SK-N-SH (cell line): ENCODE results near the gene CPLANE2. TPM values are rescaled to one million over a fixed set of nuclear protein-coding genes. Genes with fewer than 3 reads are reported as not detected.
"Not testable (repeated sequence)": the region's sequence is repeated elsewhere in the genome, so short reads cannot be mapped to it uniquely, and the experiment has no call there.

Experiments used
- CTCF ChIA-PET: fragments of 300-600, 350-600 bp; formaldehyde crosslinking; extraction: SDS; loops from one replicate; lab custom pipeline; 2021; lab: Yijun Ruan, JAX
- POLR2A ChIA-PET: fragments of 350-600 bp; sonication (Branson Sonifier 250); formaldehyde crosslinking; extraction: SDS; loops from one replicate; lab custom pipeline; 2020; ENCODE audit warnings: antibody characterized with exemption, inconsistent platforms; lab: Yijun Ruan, JAX
- DNase-seq: peaks from one replicate; pipeline ENCODE4 v3.0.0; 2012
- H2AFZ ChIP-seq: fragments of 200-600 bp; sonication (generic); 2 replicates; pipeline ENCODE4 v1.8.1; 2016; ENCODE audit warnings: antibody characterized with exemption, mild to moderate bottlenecking, low read depth
- H3F3A ChIP-seq: fragments of 200-600 bp; sonication (generic); replicated peaks from 2 replicates; pipeline ENCODE3; 2016; ENCODE audit warnings: antibody characterized with exemption, mild to moderate bottlenecking; ENCODE audit not compliant: insufficient read depth
- H3K27ac ChIP-seq, 2 experiments: fragments of 200-500 bp in 1 of 2; fragments of 200-600 bp in 1 of 2; sonication (Bioruptor generic) in 1 of 2; sonication (generic), shearing (Covaris generic) in 1 of 2; 2 replicates each; pipeline versions ENCODE4 v1.5.1 to v1.6.1; 2014 to 2016; ENCODE audit warnings: low read depth in 2 of 2, inconsistent platforms in 1 of 2, low read length in 1 of 2, mild to moderate bottlenecking in 1 of 2, mixed read lengths in 1 of 2
- H3K27me3 ChIP-seq: fragments of 200-600 bp; sonication (generic), shearing (Covaris generic); 2 replicates; pipeline ENCODE4 v1.6.1; 2016; ENCODE audit warnings: mixed run types; ENCODE audit not compliant: insufficient read depth
- H3K36me3 ChIP-seq, 2 experiments: fragments of 200-500 bp in 1 of 2; fragments of 200-600 bp in 1 of 2; sonication (Bioruptor generic) in 1 of 2; sonication (generic) in 1 of 2; replicated peaks in 1 of 2; 2 replicates each; pipeline versions ENCODE3 to v1.5.1; 2014 to 2016; ENCODE audit warnings: low read length in 1 of 2, mild to moderate bottlenecking in 1 of 2; ENCODE audit not compliant: insufficient read depth in 2 of 2, control insufficient read depth in 1 of 2
- H3K4me1 ChIP-seq, 2 experiments: fragments of 200-500 bp in 1 of 2; fragments of 200-600 bp in 1 of 2; sonication (Bioruptor generic) in 1 of 2; sonication (generic), shearing (Covaris generic) in 1 of 2; 2 replicates each; pipeline versions ENCODE4 v1.5.1 to v1.6.1; 2014 to 2016; ENCODE audit warnings: low read depth in 1 of 2, low read length in 1 of 2, mixed run types in 1 of 2; ENCODE audit not compliant: insufficient read depth in 2 of 2, control insufficient read depth in 1 of 2
- H3K4me2 ChIP-seq: fragments of 200-600 bp; sonication (generic), shearing (Covaris generic); 2 replicates; pipeline ENCODE4 v1.6.1; 2017; ENCODE audit warnings: mixed run types
- H3K4me3 ChIP-seq, 2 experiments: fragments of 200-500 bp in 1 of 2; fragments of 200-600 bp in 1 of 2; sonication (Bioruptor generic) in 1 of 2; sonication (generic), shearing (Covaris generic) in 1 of 2; 2 replicates each; pipeline versions ENCODE4 v1.5.1 to v1.8.1; 2014 to 2016; ENCODE audit warnings: low read depth in 2 of 2, inconsistent platforms in 1 of 2, low read length in 1 of 2, mild to moderate bottlenecking in 1 of 2, mixed read lengths in 1 of 2, moderate library complexity in 1 of 2
- H3K79me2 ChIP-seq: fragments of 200-600 bp; sonication (generic); 2 replicates; pipeline ENCODE4 v1.8.1; 2017; ENCODE audit warnings: mild to moderate bottlenecking; ENCODE audit not compliant: insufficient read depth
- H3K9ac ChIP-seq: fragments of 200-600 bp; sonication (generic); 2 replicates; pipeline ENCODE4 v1.6.1; 2017; ENCODE audit warnings: mixed run types
- H3K9me2 ChIP-seq: fragments of 200-600 bp; sonication (generic); 2 replicates; pipeline ENCODE4 v1.6.1; 2017; ENCODE audit warnings: mixed run types
- H3K9me3 ChIP-seq: fragments of 200-600 bp; sonication (generic); 2 replicates; pipeline ENCODE4 v1.6.1; 2017; ENCODE audit warnings: mixed run types, mild to moderate bottlenecking, moderate library complexity
- H4K20me1 ChIP-seq: fragments of 200-600 bp; sonication (generic); 2 replicates; pipeline ENCODE4 v1.6.1; 2017; ENCODE audit warnings: mild to moderate bottlenecking, mixed run types; ENCODE audit not compliant: insufficient read depth
- CHD2 ChIP-seq: fragments of 150-350 bp; IDR thresholded peaks from 2 replicates; pipeline ENCODE4 v1.6.1; 2018; ENCODE audit warnings: low read length; ENCODE audit not compliant: partially characterized antibody
- ELF1 ChIP-seq: IDR thresholded peaks from 2 replicates; pipeline ENCODE4 v1.4.0; 2012
- EP300 ChIP-seq, 2 experiments: IDR thresholded peaks; 2 replicates each; pipeline versions ENCODE4 v1.4.0 to v1.6.1; 2012; ENCODE audit warnings: borderline replicate concordance in 1 of 2, low read depth in 1 of 2, low read length in 1 of 2
- EZH2phosphoT487 ChIP-seq: fragments of 200-600 bp; sonication (generic); IDR thresholded peaks from 2 replicates; pipeline ENCODE4 v1.6.1; 2017; ENCODE audit warnings: low read depth, mixed run types, mild to moderate bottlenecking, antibody characterized with exemption, moderate library complexity, borderline replicate concordance
- FOXJ3 ChIP-seq: sonication (generic); formaldehyde crosslinking; IDR thresholded peaks from 2 replicates; pipeline ENCODE4 v1.5.1; 2020; ENCODE audit warnings: mild to moderate bottlenecking, missing genetic modification reagents
- JUND ChIP-seq: IDR thresholded peaks from 2 replicates; pipeline ENCODE4 v1.4.0; 2012
- MEF2A ChIP-seq: IDR thresholded peaks from 2 replicates; pipeline ENCODE4 v1.4.0; 2012; ENCODE audit warnings: low read depth, borderline replicate concordance
- NFIC ChIP-seq: IDR thresholded peaks from 2 replicates; pipeline ENCODE4 v1.4.0; 2012; ENCODE audit warnings: borderline replicate concordance
- POLR2AphosphoS5 ChIP-seq: IDR thresholded peaks from 2 replicates; pipeline ENCODE4 v1.6.1; 2012; ENCODE audit warnings: low read depth, low read length
- RFX5 ChIP-seq: IDR thresholded peaks from 2 replicates; pipeline ENCODE4 v1.6.1; 2012; ENCODE audit warnings: mild to moderate bottlenecking, improper control_type of control experiment, low read length
- USF2 ChIP-seq: fragments of 150-350 bp; IDR thresholded peaks from 2 replicates; pipeline ENCODE4 v1.6.1; 2017; ENCODE audit warnings: antibody characterized with exemption, low read length, low read depth, borderline replicate concordance
- YY1 ChIP-seq: IDR thresholded peaks from 2 replicates; pipeline ENCODE4 v1.4.0; 2012; ENCODE audit warnings: low read depth, mild to moderate bottlenecking
- ZBTB33 ChIP-seq: IDR thresholded peaks from 2 replicates; pipeline ENCODE4 v1.4.0; 2012; ENCODE audit warnings: low read depth, borderline replicate concordance
- WGBS: methylation state at CpG from one replicate; pipeline ENCODE4 v1.1.6; 2017; ENCODE audit warnings: low lambda C conversion rate; 5-methylcytosine and 5-hydroxymethylcytosine counted together
- polyA plus RNA-seq, 3 experiments: library from polyadenylated mRNA; depleted of rRNA; stranded (reverse); fragments of >200 nt; gene quantifications; 2 replicates each; pipeline ENCODE4 v1.2.3, GENCODE V29; 2012
- TF ChIP-seq, protein P1 (sequence below): IDR thresholded peaks from 2 replicates; pipeline ENCODE4 v1.4.0; 2012; ENCODE audit warnings: low read depth, borderline replicate concordance
- TF ChIP-seq, protein P2 (sequence below): IDR thresholded peaks from 2 replicates; pipeline ENCODE4 v1.4.0; 2012; ENCODE audit warnings: low read depth

Gene CPLANE2
- polyA plus RNA-seq, 1 of the 3 experiments (the other 2 are of a cell fraction) = 8.6 TPM

DNA sequence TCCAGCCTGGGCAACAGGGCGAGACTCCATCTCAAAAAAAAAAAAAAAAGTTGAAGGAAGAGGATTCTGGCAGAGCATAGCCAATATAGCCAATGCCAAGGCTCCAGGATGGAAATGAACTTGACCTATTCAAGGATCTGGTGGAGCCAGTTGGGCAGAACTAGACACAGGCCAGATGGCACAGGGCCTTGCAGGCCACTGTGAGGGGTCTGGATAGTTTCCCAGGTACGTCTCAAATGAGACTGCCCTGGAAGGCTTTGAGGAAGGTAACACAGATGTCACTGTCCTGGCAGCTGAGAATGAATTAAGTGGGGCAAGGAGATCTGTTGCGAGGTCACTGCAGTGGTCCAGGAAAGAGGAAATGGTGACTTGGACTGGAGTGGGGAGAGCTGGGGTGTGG is 12.5 kb downstream of the CPLANE2 start:
- Histone ChIP-seq H3K79me2 (no peaks in the 10 kb centered on the region), H3K27ac (no peak overlapping the region), H3K9ac (no peak overlapping the region), H3K36me3 (no peaks in the 10 kb centered on the region), H3K4me3 (no peak overlapping the region), H2AFZ (no peak overlapping the region), H4K20me1 (no peaks in the 10 kb centered on the region), H3K4me1 (no peaks in the 10 kb centered on the region)
- POLR2A ChIA-PET = no interaction called here
- no peak for DNase-seq
- no peak for TF ChIP-seq YY1
- TF ChIP-seq EZH2phosphoT487 = no peak
- TF ChIP-seq MEF2A = no peak
- TF ChIP-seq, protein P1, sequence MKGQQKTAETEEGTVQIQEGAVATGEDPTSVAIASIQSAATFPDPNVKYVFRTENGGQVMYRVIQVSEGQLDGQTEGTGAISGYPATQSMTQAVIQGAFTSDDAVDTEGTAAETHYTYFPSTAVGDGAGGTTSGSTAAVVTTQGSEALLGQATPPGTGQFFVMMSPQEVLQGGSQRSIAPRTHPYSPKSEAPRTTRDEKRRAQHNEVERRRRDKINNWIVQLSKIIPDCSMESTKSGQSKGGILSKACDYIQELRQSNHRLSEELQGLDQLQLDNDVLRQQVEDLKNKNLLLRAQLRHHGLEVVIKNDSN = no peak
- no peak for TF ChIP-seq NFIC
- no peak for TF ChIP-seq JUND
- TF ChIP-seq RFX5 = no peak
- TF ChIP-seq ELF1 = no peak
- TF ChIP-seq, protein P2, sequence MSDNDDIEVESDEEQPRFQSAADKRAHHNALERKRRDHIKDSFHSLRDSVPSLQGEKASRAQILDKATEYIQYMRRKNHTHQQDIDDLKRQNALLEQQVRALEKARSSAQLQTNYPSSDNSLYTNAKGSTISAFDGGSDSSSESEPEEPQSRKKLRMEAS = no peak
- TF ChIP-seq CHD2 = no peak
- TF ChIP-seq EP300 (IDR thresholded peaks at IDR 0.05; ENCODE audit: borderline replicate concordance in 1 of 2, low read depth in 1 of 2, low read length in 1 of 2) = no peak
- TF ChIP-seq, all 33 proteins: peak for 0
- no peaks in the 10 kb centered on the region for H3K9me3 ChIP-seq
- CTCF ChIA-PET = interaction anchor here (1.1 to 1.4 kb wide), 2 partner anchors 12 to 38 kb away, joined by 3 read pairs; no protein-coding TSS in a partner anchor
- 79% methylated on average over 3 of the region's 3 CpGs for WGBS
- no peaks in the 10 kb centered on the region for H3F3A ChIP-seq
- H3K9me2 ChIP-seq = no peaks in the 10 kb centered on the region
- no peak overlapping the region for H3K4me2 ChIP-seq
- no peaks in the 10 kb centered on the region for H3K27me3 ChIP-seq

DNA sequence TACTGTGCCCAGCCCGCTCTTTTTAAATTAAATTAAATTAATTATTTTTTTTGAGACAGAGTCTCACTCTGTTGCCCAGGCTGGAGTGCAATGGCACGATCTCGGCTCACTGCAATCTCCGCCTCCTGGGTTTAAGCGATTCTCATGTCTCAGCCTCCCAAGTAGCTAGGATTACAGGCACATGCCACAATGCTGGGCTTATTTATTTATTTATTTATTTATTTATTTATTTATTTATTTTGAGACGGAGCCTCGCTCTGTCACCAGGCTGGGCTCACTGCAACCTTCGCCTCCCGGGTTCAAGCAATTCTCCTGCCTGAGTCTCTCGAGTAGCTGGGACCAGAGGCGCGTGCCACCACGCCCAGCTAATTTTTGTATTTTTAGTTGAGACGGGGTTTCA is 14.3 kb downstream of the CPLANE2 start:
- H3K9me2 ChIP-seq, H3K36me3 ChIP-seq, H3K4me2 ChIP-seq, POLR2A ChIA-PET, H3K27me3 ChIP-seq, H3K27ac ChIP-seq, H3K9ac ChIP-seq, H3K9me3 ChIP-seq, DNase-seq, H3K4me3 ChIP-seq, H3K4me1 ChIP-seq, H4K20me1 ChIP-seq, H2AFZ ChIP-seq, H3F3A ChIP-seq, H3K79me2 ChIP-seq: not testable (repeated sequence)
- WGBS = 93% methylated on average over 14 of the region's 14 CpGs
- CTCF ChIA-PET = interaction anchor here (0.9 to 2.5 kb wide), 3 partner anchors 10 to 144 kb away, joined by 3 to 9 read pairs (median 6); no protein-coding TSS in a partner anchor

DNA sequence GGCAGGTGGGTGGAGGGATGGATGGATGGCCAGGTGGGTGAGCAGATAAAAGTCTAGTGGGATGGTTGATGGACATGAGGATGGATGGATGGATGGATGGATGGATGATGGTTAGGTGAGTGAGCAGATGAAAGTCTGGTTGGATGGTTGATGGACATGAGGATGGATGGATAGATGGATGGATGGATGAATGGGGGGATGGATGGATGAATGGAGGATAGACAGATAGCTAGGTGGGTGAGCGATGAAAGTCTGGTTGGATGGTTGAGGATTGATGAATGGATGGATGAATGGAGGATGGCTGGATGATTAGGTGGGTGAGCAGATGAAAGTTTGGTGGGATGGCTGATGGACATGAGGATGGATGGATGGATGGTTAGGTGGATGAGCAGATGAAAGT is 15.5 kb downstream of the CPLANE2 start:
- Histone ChIP-seq H3K4me1 (peaks cover 0 to 11% of the 10 kb centered on the region in 2 experiments; a peak in 2 of 4 replicates), H3K9ac (no peak overlapping the region), H3K9me2 (no peaks in the 10 kb centered on the region), H2AFZ (no peak overlapping the region), H3F3A (no peaks in the 10 kb centered on the region), H3K4me3 (no peak overlapping the region), H4K20me1 (no peaks in the 10 kb centered on the region), H3K27me3 (no peaks in the 10 kb centered on the region), H3K4me2 (no peak overlapping the region), H3K79me2 (no peaks in the 10 kb centered on the region), H3K36me3 (no peaks in the 10 kb centered on the region), H3K9me3 (no peaks in the 10 kb centered on the region), H3K27ac (no peak overlapping the region)
- POLR2A ChIA-PET = no interaction called here
- no peak for TF ChIP-seq USF2
- TF ChIP-seq CHD2 = no peak
- TF ChIP-seq ZBTB33 = no peak
- TF ChIP-seq, protein P2 = no peak
- no peak for TF ChIP-seq POLR2AphosphoS5
- TF ChIP-seq FOXJ3 (CRISPR knock-in tag) = no peak
- DNase-seq = no peak
- 94% methylated on average over 1 of the region's 1 CpG for WGBS
- CTCF ChIA-PET = interaction anchor here (1.2 to 2.5 kb wide), 3 partner anchors 11 to 142 kb away, joined by 3 to 9 read pairs (median 6); no protein-coding TSS in a partner anchor
